Loucy (cell line): ENCODE measurements around the gene UBE2K.

Experiments
- H2AFZ ChIP-seq: fragments of 200-600 bp; sonication (generic); 2 replicates; pipeline ENCODE4 v1.6.0; 2016; ENCODE audit warnings: antibody characterized with exemption, mild to moderate bottlenecking, low read length, moderate library complexity
- H3F3A ChIP-seq: fragments of 200-600 bp; 2 replicates; pipeline ENCODE4 v1.6.0; 2016; ENCODE audit warnings: antibody characterized with exemption, low read depth, mild to moderate bottlenecking
- H3K27me3 ChIP-seq: fragments of 200-600 bp; sonication (generic); 2 replicates; pipeline ENCODE4 v1.6.1; 2014; ENCODE audit warnings: low read length, mild to moderate bottlenecking; ENCODE audit not compliant: insufficient read depth, poor library complexity, severe bottlenecking
- H3K36me3 ChIP-seq: fragments of 200-600 bp; sonication (generic); 2 replicates; pipeline ENCODE4 v1.6.1; 2016; ENCODE audit warnings: low read length; ENCODE audit not compliant: insufficient read depth
- H3K4me1 ChIP-seq: fragments of 200-600 bp; sonication (generic); 2 replicates; pipeline ENCODE4 v1.5.1; 2014; ENCODE audit warnings: low read length, mild to moderate bottlenecking; ENCODE audit not compliant: insufficient read depth, poor library complexity, severe bottlenecking
- H3K4me2 ChIP-seq: fragments of 200-600 bp; sonication (generic); 2 replicates; pipeline ENCODE4 v1.6.0; 2014; ENCODE audit warnings: antibody characterized with exemption, low read length, low read depth, mild to moderate bottlenecking; ENCODE audit not compliant: poor library complexity, severe bottlenecking
- H3K4me3 ChIP-seq: fragments of 200-600 bp; sonication (generic); 2 replicates; pipeline ENCODE4 v1.5.1; 2014; ENCODE audit warnings: low read length, mild to moderate bottlenecking, mixed read lengths; ENCODE audit not compliant: poor library complexity, severe bottlenecking
- H3K79me2 ChIP-seq: fragments of 200-600 bp; sonication (generic); 2 replicates; pipeline ENCODE4 v1.6.1; 2014; ENCODE audit warnings: low read length; ENCODE audit not compliant: insufficient read depth
- H3K9ac ChIP-seq: fragments of 200-600 bp; sonication (generic); 2 replicates; pipeline ENCODE4 v1.6.0; 2014; ENCODE audit warnings: mild to moderate bottlenecking, low read depth, low read length, moderate library complexity; ENCODE audit not compliant: poor library complexity, severe bottlenecking
- H3K9me2 ChIP-seq: fragments of 200-600 bp; sonication (generic); replicated peaks from 2 replicates; pipeline ENCODE4 v1.6.1; 2016; ENCODE audit warnings: low read depth, low read length, mixed read lengths
- H3K9me3 ChIP-seq: fragments of 200-600 bp; sonication (generic); 2 replicates; pipeline ENCODE4 v1.6.1; 2014; ENCODE audit warnings: mild to moderate bottlenecking, antibody characterized with exemption, low read length, low read depth; ENCODE audit not compliant: insufficient read depth
- H4K20me1 ChIP-seq: fragments of 200-600 bp; sonication (generic); 2 replicates; pipeline ENCODE4 v1.6.0; 2014; ENCODE audit warnings: antibody characterized with exemption, low read length, mild to moderate bottlenecking; ENCODE audit not compliant: insufficient read depth, poor library complexity, severe bottlenecking
- EZH2phosphoT487 ChIP-seq: fragments of 200-600 bp; IDR thresholded peaks from 2 replicates; pipeline ENCODE4 v1.6.1; 2018; ENCODE audit warnings: antibody characterized with exemption, mild to moderate bottlenecking, moderate library complexity, borderline replicate concordance
- TF ChIP-seq, protein P1 (sequence below): fragments of 200-600 bp; sonication (generic); conservative IDR thresholded peaks from 2 replicates; pipeline ENCODE4 v1.5.1; 2014; ENCODE audit warnings: mild to moderate bottlenecking, antibody characterized with exemption, low read length

Gene UBE2K

DNA sequence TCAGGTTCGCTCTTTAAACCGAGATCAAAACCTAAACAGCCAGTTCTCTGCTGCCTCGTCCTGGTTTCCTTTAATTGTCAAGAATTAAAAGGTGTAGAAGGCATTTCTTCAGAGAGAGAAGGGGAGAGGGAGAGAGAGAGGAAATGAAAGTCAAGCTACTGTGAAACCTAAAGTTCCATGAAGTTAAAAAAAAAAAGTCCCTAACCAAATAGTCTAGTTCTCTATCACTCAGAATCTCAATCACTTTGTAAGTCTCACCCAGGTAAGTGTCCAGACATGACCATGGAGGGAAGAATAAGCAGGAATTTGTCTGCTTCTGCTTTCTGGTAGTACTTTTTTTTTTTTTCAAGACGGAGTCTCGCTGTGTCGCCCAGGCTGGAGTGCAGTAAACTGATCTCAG is 40.5 kb upstream of the UBE2K start:
- Histone ChIP-seq H4K20me1 (no peaks in the 10 kb centered on the region), H3K9ac (no peak overlapping the region), H3K4me1 (no peaks in the 10 kb centered on the region), H3K27me3 (no peaks in the 10 kb centered on the region), H3K4me3 (no peak overlapping the region), H3K9me3 (no peaks in the 10 kb centered on the region), H3K4me2 (no peak overlapping the region), H3K9me2 (no peaks in the 10 kb centered on the region), H2AFZ (no peak overlapping the region), H3F3A (no peaks in the 10 kb centered on the region), H3K36me3 (no peaks in the 10 kb centered on the region), H3K79me2 (no peaks in the 10 kb centered on the region)
- TF ChIP-seq, protein P1, sequence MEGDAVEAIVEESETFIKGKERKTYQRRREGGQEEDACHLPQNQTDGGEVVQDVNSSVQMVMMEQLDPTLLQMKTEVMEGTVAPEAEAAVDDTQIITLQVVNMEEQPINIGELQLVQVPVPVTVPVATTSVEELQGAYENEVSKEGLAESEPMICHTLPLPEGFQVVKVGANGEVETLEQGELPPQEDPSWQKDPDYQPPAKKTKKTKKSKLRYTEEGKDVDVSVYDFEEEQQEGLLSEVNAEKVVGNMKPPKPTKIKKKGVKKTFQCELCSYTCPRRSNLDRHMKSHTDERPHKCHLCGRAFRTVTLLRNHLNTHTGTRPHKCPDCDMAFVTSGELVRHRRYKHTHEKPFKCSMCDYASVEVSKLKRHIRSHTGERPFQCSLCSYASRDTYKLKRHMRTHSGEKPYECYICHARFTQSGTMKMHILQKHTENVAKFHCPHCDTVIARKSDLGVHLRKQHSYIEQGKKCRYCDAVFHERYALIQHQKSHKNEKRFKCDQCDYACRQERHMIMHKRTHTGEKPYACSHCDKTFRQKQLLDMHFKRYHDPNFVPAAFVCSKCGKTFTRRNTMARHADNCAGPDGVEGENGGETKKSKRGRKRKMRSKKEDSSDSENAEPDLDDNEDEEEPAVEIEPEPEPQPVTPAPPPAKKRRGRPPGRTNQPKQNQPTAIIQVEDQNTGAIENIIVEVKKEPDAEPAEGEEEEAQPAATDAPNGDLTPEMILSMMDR: no peak
- no peak for TF ChIP-seq EZH2phosphoT487

DNA sequence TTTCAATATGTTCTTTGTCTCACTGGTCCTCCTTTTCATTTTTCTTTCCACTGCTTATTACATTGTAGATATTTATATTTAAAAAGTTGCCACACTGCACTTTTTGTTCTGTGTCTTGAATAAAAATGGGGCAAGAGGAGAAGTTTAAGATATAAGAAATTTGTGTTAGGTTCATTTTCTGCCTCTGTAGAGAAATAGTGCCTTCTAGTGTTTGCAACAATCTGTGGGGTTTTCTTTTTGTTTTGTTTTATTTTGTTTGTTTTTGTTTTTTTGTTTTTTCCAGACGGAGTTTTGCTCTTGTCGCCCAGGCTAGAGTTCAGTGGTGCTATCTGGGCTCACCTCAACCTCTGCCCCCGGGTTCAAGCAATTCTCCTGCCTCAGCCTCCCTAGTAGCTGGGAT is 39.2 kb upstream of the UBE2K start:
- TF ChIP-seq EZH2phosphoT487: no peak
- TF ChIP-seq, protein P1: peak; percentile 37

DNA sequence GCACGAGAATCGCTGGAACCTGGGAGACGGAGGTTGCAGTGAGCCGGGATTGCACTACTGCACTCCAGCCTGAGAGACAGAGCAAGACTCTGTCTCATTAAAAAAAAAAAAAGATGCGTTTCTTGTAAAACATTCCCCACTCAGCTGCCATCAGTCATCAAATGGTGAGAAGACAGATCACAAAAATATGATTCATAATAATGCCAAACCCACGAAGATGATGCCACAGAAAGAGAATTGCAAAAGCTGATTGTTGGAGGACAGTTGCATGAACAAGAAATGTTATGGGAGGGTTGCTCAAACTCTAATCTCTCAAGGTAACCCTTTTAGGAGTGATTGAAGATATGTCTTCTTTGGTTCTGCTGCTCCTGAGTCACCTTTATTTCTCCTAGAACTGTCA is 37.9 kb upstream of the UBE2K start:
- no peaks in the 10 kb centered on the region for H3F3A ChIP-seq
- no peak overlapping the region for H2AFZ ChIP-seq
- no peak overlapping the region for H3K4me2 ChIP-seq

More for the DNA sequence above, 39.2 kb upstream of the UBE2K start:
- H3K9ac ChIP-seq: no peak overlapping the region
- no peak overlapping the region for H3K4me3 ChIP-seq
- no peaks in the 10 kb centered on the region for H4K20me1 ChIP-seq
- no peaks in the 10 kb centered on the region for H3K36me3 ChIP-seq
- H3K27me3 ChIP-seq: no peaks in the 10 kb centered on the region
- H3K4me2 ChIP-seq: no peak overlapping the region
- no peaks in the 10 kb centered on the region for H3K9me3 ChIP-seq
- no peaks in the 10 kb centered on the region for H3F3A ChIP-seq
- no peak overlapping the region for H2AFZ ChIP-seq
- H3K4me1 ChIP-seq: no peaks in the 10 kb centered on the region
- H3K9me2 ChIP-seq: no peaks in the 10 kb centered on the region
- no peaks in the 10 kb centered on the region for H3K79me2 ChIP-seq

More for the DNA sequence above, 37.9 kb upstream of the UBE2K start:
- Histone ChIP-seq H3K4me1 (no peaks in the 10 kb centered on the region), H3K9ac (no peak overlapping the region), H3K36me3 (no peaks in the 10 kb centered on the region), H3K9me2 (no peaks in the 10 kb centered on the region), H4K20me1 (no peaks in the 10 kb centered on the region), H3K79me2 (no peaks in the 10 kb centered on the region), H3K27me3 (no peaks in the 10 kb centered on the region), H3K9me3 (no peaks in the 10 kb centered on the region), H3K4me3 (no peak overlapping the region)
- TF ChIP-seq, protein P1: no peak
- no peak for TF ChIP-seq EZH2phosphoT487
